Daoy (cell line): ENCODE measurements around the gene UBA5. TPM values are rescaled to one million over a fixed set of nuclear protein-coding genes. Genes with fewer than 3 reads are reported as not detected.
A peak's percentile ranks its signal among the peaks of the same experiment; 100 is the strongest.
"Not testable (repeated sequence)": the region's sequence is repeated elsewhere in the genome, so short reads cannot be mapped to it uniquely, and the experiment has no call there.

Experiments
- DNase-seq: peaks from one replicate; pipeline ENCODE4 v3.0.0-alpha.2; 2015; ENCODE audit warnings: low read depth
- total RNA-seq: library from RNA; depleted of rRNA; stranded (reverse); fragments of >200 nt; shearing (Covaris generic); gene quantifications from 2 replicates; pipeline ENCODE4 v1.2.3, GENCODE V29; 2014; rRNA removed

UBA5 gene
- 31.7 and 48.8 TPM in 2 replicates for total RNA-seq

DNA sequence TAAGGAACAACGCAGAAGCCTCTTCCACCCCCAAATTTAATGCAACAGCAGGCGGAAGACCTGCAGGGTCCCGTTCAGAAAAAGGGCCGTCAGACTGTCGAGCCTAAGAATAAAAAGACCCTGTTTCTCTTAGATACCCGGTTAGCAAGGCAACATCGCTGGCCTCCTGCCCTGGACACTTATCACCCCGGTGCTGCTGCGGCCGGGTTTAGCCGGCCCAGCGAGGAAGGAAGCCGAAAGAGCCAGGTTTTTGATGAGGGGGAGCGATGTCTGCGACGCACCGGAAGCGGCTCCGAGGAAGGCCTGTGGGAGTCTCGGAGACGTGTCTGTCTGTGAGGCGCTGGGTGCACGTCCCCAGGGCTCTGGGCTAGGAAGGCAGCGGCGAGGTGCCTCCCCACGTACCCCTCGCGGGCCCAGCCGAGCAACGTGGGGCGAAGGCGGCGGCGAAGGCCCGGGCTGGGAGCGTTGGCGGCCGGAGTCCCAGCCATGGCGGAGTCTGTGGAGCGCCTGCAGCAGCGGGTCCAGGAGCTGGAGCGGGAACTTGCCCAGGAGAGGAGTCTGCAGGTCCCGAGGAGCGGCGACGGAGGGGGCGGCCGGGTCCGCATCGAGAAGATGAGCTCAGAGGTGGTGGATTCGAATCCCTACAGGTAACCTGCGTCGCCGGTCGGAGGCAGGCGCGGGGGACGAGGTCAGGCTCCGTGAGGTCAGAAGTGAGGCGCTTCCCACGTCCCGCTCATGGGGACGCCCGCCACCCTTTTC is at the start of gene UBA5:
Gene UBA5, plus strand, starts transcription at position 278 of the 759 bp plus-strand sequence. Its CDS starts 209 bp downstream, at position 487.
- DNase-seq = peak; percentile 78

DNA sequence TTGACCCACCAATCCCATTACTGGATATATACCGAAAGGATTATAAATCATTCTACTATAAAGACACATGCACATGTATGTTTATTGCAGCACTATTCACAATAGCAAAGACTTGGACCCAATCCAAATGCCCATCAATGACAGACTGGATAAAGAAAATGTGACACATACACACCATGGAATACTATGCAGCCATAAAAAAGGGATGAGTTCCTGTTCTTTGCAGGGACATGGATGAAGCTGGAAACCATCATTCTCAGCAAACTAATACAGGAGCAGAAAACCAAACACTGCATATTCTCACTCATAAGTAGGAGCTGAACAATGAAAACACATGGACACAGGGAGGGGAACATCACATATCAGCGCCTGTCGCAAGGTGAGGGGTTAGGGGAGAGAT is 44.8 kb upstream of the UBA5 start:
- not testable (repeated sequence) for DNase-seq

DNA sequence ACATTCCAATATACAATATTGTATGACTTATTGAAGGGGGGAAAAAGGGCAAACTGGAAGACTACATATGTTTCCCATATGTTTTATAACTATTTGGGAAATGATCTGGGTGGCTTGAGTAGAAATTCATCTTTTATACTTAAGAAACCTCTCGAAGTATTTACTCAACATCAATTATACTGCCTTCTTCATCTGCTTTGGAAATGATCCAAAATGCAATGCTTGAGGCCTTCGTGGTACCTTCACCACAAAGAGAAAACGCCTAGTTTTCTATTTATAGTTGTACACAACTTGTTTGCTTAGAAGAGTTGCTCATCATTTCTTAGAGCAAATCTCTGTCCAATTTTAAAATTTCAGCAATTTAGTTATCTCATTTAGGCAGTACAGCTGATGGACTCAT is 44.2 kb upstream of the UBA5 start:
- no peak for DNase-seq

DNA sequence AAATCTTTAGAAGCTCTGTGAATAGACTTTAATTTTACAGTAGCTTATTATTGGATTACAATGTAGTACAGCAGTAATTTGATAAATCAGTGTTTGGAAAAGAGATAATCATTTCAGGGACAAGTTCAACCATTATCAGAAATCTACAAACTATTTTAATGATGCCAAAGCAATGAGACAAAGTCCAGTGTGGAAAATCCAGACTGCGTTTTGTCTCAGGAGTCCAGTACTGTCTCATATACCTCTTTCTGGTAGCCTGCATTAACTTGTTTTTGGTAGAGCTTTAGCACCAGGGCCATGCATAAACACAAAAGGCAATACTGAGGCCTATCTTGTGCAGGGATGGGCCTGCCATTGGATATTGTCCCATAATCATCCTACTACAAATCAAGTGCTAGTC is 43.3 kb upstream of the UBA5 start:
- no peak for DNase-seq

DNA sequence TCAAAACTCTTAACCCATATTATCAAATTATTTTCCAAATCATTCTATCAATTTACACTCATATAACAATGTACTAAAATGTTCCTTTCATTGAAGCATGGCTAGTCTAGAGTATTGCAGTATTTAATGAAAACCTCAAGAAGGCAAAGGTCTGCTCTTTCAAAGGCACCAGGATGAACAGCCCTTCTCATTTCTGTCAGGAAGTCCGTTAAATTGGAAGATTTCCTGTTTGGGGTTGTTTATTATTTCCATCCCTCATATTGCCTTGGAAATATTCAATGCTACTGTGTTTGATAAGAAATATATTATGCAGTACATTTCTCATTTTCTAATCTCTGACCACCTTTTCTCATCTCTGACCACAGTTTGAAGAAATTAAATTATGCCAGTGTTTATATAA is 38.0 kb upstream of the UBA5 start:
- DNase-seq = no peak

DNA sequence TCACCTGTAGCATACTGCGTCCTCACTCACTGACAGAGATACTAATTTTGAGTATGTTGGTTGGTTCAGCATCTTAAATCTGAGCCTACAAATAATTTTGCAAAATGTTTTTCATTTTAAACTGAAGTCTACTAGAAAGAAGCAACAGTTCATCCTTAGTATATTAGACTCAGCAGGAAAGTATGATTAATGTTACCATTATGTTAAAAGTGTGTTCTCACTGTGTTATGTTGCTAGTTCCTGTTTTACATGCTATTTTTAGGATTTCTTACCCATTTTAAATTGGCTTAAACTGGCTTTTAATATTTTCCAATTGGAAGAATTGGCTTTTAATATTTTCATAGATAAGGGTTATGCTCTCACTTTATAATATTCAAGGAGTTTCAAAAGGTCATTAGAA is 37.4 kb upstream of the UBA5 start:
- no peak for DNase-seq

DNA sequence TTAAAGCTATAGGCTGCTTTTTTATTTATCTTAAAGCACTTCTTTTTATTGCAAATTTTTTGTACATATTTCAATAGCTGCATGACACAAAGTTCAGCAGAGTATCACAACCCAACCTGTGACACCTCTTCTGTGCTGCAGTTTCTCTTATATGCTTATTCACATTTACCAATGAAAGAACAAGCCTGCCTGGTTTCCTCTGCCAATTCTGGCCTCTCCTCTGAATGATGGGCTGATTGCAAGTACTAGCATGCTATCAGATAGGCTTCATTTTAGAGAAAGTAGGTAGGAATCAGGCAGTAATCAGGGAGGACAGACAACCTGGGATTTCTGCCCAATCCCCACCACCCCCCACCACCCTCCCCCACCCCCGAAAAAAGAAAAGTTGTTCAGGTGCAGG is 36.5 kb upstream of the UBA5 start:
- no peak for DNase-seq

DNA sequence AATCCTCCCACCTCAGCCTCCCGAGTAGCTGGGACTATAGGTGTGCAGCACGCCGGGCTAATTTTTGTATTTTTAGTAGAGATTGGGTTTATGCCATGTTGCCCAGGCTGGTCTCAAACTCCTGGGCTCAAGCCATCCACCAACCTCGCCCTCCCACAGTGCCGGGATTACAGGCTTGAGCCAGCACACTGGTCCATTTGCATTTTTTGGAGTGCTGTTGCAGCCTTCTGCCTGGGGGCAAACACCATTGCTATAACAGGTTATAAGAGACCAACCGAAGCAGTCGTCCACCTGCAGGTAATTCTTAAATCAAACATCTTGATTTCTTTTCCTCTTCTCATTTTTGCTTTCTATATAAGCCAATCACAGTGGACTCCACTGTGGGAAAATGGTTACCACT is 35.3 kb upstream of the UBA5 start:
- no peak for DNase-seq

DNA sequence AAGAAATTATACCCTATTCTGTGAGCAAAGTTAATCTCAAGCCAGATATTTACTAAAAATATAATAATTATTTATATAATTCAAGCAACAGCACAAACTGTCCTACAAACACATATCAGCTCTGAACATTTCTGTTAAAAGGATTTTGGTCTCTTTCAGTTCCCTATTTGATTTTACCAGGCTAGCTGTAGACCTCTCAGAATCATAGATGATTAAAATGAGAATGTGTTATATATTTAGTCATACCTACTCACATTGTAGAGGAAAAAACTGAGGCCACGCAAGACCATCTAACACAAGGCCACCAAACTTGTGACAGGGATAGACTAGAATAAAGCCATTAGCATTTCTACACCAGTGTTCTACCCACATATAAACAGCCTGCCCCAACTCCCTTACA is 34.5 kb upstream of the UBA5 start:
- no peak for DNase-seq

DNA sequence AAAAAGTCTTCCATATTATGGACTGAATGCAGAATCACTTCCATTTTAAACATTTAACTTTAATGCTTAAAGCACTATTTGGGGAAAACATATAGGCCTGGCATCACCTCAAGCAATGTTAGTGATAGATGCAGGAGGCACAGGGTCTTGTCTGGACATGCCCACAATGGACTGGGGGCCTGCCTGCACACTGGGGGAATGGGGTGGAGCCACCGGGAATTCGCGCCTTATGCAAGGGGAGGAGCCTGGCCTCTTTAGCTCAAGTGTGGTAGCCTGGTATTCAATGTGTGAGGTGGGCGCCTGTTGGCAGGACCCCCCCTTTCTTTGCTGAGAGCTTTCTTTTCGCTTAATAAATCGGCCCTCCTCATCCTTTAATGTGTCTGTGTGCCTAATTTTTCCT is 33.2 kb upstream of the UBA5 start:
- DNase-seq = no peak

DNA sequence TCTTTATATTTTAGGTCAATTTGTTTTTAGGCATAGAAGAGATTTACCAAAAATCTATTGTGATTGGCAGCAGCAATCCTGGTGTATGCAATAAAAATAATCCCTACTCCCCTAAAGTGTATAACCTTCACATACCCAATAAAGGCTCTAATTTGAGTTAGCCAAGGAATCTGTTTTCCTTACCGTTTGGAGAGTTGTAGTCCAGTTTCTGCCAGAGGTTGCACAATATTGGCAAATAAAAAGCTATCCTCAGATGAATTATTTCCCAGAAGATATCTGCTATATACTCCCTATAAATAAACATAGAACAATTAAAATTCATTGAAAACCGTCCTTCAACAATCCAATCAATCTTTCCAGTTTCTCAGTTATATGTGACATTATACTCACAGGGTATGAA is 32.0 kb upstream of the UBA5 start:
- DNase-seq = no peak

DNA sequence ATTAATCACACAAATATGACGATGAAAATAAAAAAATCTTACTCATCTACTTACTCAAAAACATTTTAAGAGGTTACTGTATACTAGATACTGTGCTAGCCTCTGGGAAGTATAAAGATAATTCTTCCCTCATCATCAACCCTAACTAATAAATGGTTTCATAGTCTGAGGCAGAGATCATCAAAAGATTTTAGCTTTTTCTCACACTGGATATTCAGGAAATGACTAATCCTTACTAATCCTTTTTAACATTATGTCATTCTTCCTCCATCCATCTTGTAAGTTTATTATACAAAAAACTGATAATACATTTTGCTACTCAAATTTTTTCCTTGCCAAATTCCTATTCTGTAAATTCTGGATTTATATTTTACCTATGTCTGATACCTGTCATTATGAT is 30.2 kb upstream of the UBA5 start:
- DNase-seq = peak; percentile 35

DNA sequence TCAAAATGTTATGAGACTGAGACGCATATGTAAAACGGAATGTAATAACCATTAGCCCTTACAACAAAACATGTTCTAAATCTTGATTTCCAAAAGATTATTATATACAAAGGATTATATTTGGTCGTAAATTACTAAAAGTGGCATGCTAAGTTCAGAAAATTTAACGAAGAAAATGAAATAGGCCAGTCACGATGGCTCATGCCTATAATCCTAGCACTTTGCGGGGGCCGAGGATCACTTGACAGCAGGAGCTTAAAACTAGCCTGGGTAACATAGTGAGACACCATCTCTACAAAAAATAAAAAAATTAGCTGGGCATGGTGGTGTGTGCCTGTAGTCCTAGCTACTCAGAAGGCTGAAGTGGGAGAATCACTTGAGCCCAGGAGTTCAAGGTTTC is 29.5 kb upstream of the UBA5 start:
- DNase-seq = no peak

DNA sequence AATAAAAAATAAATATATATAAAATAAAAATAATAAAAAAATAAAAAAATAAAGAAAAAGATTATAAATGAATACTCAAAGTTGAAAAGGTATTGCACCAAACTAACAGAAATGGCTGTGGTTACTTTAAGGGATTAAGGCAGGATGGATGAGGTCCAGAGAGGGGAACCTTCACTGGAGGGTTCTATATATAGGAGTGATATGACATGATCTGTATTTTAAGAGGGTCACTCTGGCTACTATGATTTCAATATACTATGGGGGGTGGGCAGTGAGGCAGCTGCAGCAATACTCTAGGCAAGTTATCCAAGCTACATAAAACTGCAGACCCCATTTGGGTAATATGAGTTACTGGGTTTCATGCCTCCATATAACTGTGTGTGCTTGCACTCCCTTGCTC is 25.1 kb upstream of the UBA5 start:
- no peak for DNase-seq

DNA sequence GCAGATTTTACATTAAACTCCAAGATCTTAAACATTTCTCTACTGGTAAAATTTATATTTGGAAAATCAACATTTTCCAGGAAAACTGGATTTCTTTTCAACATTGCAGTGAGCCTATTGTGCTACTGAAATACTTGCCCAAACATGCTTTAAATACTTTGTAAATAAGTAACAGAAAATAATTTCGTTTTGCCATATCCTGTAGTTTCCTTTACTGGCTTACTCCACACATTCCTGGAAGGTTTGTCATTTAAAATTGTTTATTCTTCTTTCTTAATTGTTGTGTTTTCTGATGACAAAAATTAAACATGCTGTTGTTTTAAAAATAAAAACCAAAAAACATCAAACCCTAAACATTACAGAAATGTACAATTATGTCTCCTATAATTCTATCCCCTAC is 22.5 kb upstream of the UBA5 start:
- no peak for DNase-seq

DNA sequence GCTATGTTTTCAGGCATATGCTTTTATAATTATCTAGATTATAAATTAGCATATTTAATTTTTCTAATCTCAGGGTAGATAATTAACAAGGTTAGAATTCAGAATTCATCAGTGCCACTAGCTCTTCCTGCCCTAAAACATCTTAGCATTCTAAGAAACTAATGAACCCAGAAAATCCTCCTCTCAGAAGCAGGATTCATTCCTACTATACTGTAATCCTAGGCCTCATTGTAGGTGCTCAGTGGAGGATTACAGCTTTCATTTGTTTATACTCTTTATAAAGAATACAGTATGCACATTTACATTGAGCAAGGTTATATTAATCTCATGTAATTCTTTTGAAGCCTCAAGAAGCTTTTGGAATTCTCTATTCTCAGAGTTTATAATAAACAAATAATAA is 21.4 kb upstream of the UBA5 start:
- DNase-seq = no peak

DNA sequence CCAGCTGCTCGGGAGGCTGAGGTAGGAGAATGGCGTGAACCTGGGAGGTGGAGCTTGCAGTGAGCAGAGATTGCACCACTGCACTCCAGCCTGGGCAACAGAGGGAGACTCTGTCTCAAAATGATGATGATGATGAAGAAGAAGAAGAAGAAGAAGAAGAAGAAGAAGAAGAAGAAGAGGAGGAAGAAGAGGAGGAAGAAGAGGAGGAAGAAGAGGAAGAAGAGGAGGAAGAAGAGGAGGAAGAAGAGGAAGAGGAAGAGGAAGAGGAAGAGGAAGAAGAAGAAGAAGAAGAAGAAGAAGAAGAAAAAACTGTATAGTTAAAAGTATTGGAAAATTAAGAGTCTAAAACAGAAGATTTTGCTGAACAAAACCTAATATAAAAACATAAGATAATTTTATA is 18.7 kb upstream of the UBA5 start:
- not testable (repeated sequence) for DNase-seq

DNA sequence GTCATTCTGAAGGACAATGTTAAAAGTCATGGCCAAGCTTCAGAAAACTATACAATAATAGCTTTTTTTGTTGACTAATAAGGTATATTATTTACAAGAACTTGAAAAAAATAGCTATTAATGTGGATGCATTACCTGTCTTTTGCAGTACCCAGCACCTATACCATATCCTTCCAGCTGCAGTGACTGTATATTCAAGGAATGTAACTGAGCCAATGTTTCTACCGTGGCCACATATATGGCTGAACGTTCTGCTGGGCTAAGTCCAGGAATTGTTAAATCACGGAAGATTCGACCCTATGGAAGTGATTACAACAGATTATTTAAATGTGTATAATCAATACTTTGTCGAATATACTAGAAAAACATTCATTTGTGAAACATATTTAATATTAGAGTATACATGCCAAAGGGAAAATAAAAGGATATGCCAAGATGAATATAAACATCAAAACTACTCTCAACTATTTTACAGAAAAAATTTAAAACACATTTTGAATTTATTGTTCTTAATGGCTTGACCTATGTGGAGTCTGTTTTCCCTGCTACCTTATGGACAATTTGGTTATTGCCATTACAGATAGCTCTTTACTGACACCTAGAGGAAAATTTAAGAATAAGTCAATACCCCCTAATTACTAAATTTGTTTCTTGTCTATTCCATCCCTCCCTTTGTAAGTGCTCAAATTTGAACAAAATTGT is 18.1 kb upstream of the UBA5 start:
- peak; percentile 11 for DNase-seq

DNA sequence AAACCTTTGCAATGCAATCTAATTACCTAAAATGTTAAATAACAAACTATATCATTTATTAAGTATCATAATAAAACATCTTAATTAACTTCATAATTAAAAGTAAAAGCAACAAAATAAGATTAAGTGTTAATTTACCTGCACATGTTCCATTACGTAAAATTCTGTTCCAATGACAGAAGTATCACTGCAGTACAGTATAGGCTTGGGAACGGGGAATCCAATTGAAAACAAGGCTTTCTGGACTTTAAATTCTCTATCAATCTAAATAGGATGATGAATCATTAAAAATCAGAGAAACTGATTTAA is 17.6 kb upstream of the UBA5 start:
- DNase-seq = no peak

DNA sequence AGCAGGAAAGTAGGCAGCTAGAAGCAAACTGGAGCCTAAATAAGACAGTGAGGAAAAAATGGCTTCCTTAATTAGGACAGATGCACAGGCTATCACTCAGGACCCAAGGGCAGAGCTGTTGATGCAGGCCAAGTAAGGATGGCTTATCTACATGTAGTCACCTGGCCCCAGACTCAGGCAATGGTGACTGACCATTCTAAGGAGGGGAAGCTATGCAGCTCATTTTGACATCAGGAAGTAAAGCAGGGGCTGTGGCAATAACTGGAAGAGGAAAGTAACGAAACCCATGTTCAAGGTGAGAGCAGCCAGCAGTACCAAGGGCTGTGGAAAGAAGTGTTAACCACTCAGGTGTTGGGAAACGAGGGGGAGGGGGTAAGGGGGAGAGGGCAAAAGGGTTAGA is 16.8 kb upstream of the UBA5 start:
- no peak for DNase-seq

DNA sequence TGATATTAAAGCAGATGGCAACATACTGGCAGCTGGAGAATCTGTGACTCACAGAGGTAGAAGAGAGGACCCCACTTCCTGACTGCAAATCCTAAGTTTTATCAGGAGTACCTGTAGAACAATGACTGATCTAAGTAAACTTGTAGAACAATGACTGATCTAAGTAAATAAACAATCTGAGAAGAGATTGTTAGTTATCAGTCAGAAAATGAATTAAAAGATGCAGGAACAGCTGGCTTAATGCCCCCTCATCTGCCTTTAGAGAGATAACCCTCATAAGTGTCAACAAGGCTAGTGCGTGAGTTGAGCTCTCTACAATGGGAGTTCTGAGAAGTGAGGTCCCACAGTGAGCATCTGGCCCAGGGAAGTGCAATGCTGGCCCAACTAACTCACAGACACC is 15.1 kb upstream of the UBA5 start:
- no peak for DNase-seq

DNA sequence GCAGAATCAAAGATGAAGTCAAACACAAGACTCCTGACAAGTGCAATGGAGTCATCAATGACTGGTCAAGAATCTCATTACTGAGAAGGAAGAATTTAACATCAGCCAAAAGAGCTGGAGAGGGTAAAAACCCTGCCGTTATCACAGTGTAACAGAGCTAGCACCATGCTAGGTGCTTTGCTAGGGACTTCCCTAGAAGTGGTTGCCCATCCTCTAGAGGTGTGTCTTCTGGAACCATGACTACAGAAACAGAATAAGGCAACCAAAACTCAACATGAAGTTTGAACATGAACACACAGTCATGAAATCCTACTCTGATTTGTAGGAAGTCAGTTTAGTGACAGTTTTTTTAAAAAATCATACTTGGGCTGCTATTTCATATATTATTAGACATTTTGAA is 10.0 kb upstream of the UBA5 start:
- no peak for DNase-seq

DNA sequence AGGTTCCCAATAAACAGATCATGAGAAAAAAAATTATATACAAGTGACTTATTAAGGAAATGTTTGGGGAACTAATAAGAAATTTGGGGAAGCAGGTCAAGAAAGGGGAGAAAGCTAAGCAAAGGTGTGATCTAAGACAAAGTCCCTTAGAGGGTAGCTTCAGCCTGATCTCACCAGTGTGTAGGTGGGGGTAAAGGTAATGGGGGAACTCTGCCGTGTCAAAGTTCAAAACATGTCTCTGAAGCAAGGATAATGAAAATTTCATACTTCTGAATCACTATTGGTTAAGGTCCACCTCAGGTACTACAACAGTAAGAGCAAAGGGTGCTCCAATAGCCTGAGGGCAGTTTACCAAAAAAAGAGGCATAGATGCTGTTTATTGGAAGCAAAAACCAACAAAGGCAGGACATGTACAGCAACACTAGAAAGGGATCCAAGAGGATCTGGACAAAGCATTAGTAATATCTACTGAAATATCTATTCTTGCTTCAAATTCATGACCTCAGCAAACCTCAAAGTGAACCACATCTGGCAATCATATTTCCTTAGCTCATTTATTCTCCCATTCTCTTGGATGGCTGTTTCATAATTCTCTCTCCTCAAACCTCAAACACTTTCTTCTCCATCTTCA is 7.4 kb upstream of the UBA5 start:
- no peak for DNase-seq
